ENCODE results near the gene CCDC91. TPM values are rescaled to one million over a fixed set of nuclear protein-coding genes. Genes with fewer than 3 reads are reported as not detected.

CCDC91 gene
- total and polyA plus RNA-seq, 9 of the 15 experiments (the other 6 are each of a cell fraction or from before 2014, with no cell fraction given) = 10.1 to 31.1 (median 26.3) TPM

GRCh38 chr12:28219827-28220226 is 29.6 kb downstream of the CCDC91 start:
- Histone ChIP-seq H3K4me2 (ENCODE audit: insufficient read depth, low read length) (no peak overlapping the region), H3K9me3 (replicated peaks; ENCODE audit: control insufficient read depth, insufficient read depth, low read depth, low read length) (peaks cover 4% of the 10 kb centered on the region; the same call in 1 of the 2 replicates)
- no peak for FAIRE-seq

GRCh38 chr12:28222081-28222700 is 31.9 kb downstream of the CCDC91 start:
- 63% methylated on average over 2 of the region's 2 CpGs for WGBS (ENCODE audit: insufficient coverage, low coverage, missing lambda C conversion rate)
- no peak for FAIRE-seq
- Histone ChIP-seq H3K79me2 (ENCODE audit: control insufficient read depth, insufficient read depth, low read length) (peaks cover 36% of the 10 kb centered on the region), H3K4me3 (no peak overlapping the region), H3K27me3 (ENCODE audit: control insufficient read depth in 2 of 2, insufficient read depth in 2 of 2, low read length in 2 of 2) (no peaks in the 10 kb centered on the region), H3K4me2 (ENCODE audit: insufficient read depth, low read length) (no peak overlapping the region), H3K36me3 (ENCODE audit: control insufficient read depth, insufficient read depth, low read length) (0 out of 3 replicates have a peak, but pooled peaks cover 2% of the 10 kb centered on the region), H2AFZ (ENCODE audit: low read depth, low read length) (no peak overlapping the region), H3K9me1 (ENCODE audit: control insufficient read depth, insufficient read depth, low read length) (no peaks in the 10 kb centered on the region), H3K9me3 (replicated peaks; ENCODE audit: control insufficient read depth, insufficient read depth, low read depth, low read length) (peaks cover 4% of the 10 kb centered on the region; the same call in 1 of the 2 replicates), H3K9ac (ENCODE audit: insufficient read depth in 1 of 2, low read depth in 2 of 2, low read length in 2 of 2) (no peak overlapping the region), H3K4me1 (replicated peaks in 1 of 2; ENCODE audit: control insufficient read depth in 2 of 2, insufficient read depth in 2 of 2, low read length in 2 of 2) (peaks cover 4 to 10% of the 10 kb centered on the region in 2 experiments; a peak in 2 of 5 replicates), H3K27ac (ENCODE audit: extremely low read depth, low read depth, low read length) (no peak overlapping the region), H4K20me1 (replicated peaks; ENCODE audit: control insufficient read depth, insufficient read depth, low read length) (no peaks in the 10 kb centered on the region)
- DNase-seq (ENCODE audit: extremely low read depth in 1 of 4, low spot score in 3 of 4) = no peak
- intact Hi-C loops (cut with micrococcal nuclease) (no loop called here), in situ Hi-C loops (cut with MboI) (no loop called here)
- no TSS peak for BruUV-seq (replicated peaks)
- CTCF ChIA-PET (ENCODE audit: low intra/inter-chr PET ratio) = no interaction called here
- POLR2A ChIA-PET = interaction anchor here (0.7 to 1.2 kb wide), 2 partner anchors 10 to 31 kb away, joined by 4 read pairs; no protein-coding TSS in a partner anchor
- peak; percentile 62 for ATAC-seq
- no peak for TF ChIP-seq E2F1 (CRISPR knock-in tag; IDR thresholded peaks at IDR 0.05)
- no peak for TF ChIP-seq CEBPB (tag; IDR thresholded peaks at IDR 0.05)
- no peak for TF ChIP-seq MAFF (IDR thresholded peaks at IDR 0.05; ENCODE audit: low read length)
- TF ChIP-seq SRSF9 (IDR thresholded peaks at IDR 0.05; ENCODE audit: borderline replicate concordance, low read depth, low read length) = no peak
- TF ChIP-seq SIN3A (IDR thresholded peaks at IDR 0.05; ENCODE audit: borderline replicate concordance in 2 of 2, control insufficient read depth in 1 of 2, low read depth in 2 of 2, low read length in 2 of 2) = no peak
- no peak for TF ChIP-seq CBX1 (IDR thresholded peaks at IDR 0.05; ENCODE audit: low read depth)

More at GRCh38 chr12:28219827-28220226, 29.6 kb downstream of the CCDC91 start:
- ATAC-seq = no peak
- no TSS peak for BruUV-seq (replicated peaks)
- H2AFZ ChIP-seq (ENCODE audit: low read depth, low read length) = no peak overlapping the region
- H3K4me1 ChIP-seq (replicated peaks in 1 of 2; ENCODE audit: control insufficient read depth in 2 of 2, insufficient read depth in 2 of 2, low read length in 2 of 2) = peaks cover 4 to 10% of the 10 kb centered on the region in 2 experiments; a peak in 2 of 5 replicates
- H3K79me2 ChIP-seq (ENCODE audit: control insufficient read depth, insufficient read depth, low read length) = peaks cover 38% of the 10 kb centered on the region
- TF ChIP-seq STAT5B (CRISPR knock-in tag; IDR thresholded peaks at IDR 0.05) (no peak), PHF20 (IDR thresholded peaks at IDR 0.05; ENCODE audit: partially characterized antibody) (no peak), SMARCA5 (IDR thresholded peaks at IDR 0.05) (no peak), MAFG (tag; conservative IDR thresholded peaks at IDR 0.05) (no peak), PHF8 (IDR thresholded peaks at IDR 0.05; ENCODE audit: borderline replicate concordance, low read length) (no peak), ZNF507 (tag; conservative IDR thresholded peaks at IDR 0.05) (peak; percentile 51), RBM25 (IDR thresholded peaks at IDR 0.05; ENCODE audit: low read depth, low read length, severe bottlenecking) (peak; percentile 42)
- no peaks in the 10 kb centered on the region for H3K27me3 ChIP-seq (ENCODE audit: control insufficient read depth in 2 of 2, insufficient read depth in 2 of 2, low read length in 2 of 2)
- no peak overlapping the region for H3K4me3 ChIP-seq
- DNase-seq (ENCODE audit: extremely low read depth in 1 of 4, low spot score in 3 of 4) = no peak
- no peaks in the 10 kb centered on the region for H3K36me3 ChIP-seq (ENCODE audit: control insufficient read depth, insufficient read depth, low read length)
- H4K20me1 ChIP-seq (replicated peaks; ENCODE audit: control insufficient read depth, insufficient read depth, low read length) = no peaks in the 10 kb centered on the region
- ChIA-PET CTCF (ENCODE audit: low intra/inter-chr PET ratio) (no interaction called here), POLR2A (no interaction called here)
- in situ Hi-C loops (cut with MboI) (no loop called here), intact Hi-C loops (cut with micrococcal nuclease) (no loop called here)
- H3K9me1 ChIP-seq (ENCODE audit: control insufficient read depth, insufficient read depth, low read length) = no peaks in the 10 kb centered on the region
- no peak overlapping the region for H3K9ac ChIP-seq (ENCODE audit: insufficient read depth in 1 of 2, low read depth in 2 of 2, low read length in 2 of 2)
- no peak overlapping the region for H3K27ac ChIP-seq (ENCODE audit: extremely low read depth, low read depth, low read length)
